Kidney (tissue), 14 donors: ENCODE results near the gene DEFB124. TPM values are rescaled to one million over a fixed set of nuclear protein-coding genes. Genes with fewer than 3 reads are reported as not detected.
"Not testable (repeated sequence)": the region's sequence is repeated elsewhere in the genome, so short reads cannot be mapped to it uniquely, and the experiment has no call there.

Experiments used
- DNase-seq, 5 donors: peaks; one replicate each; pipeline ENCODE4 v3.0.0-alpha.2; 2013 to 2020
- FAIRE-seq: peaks from 2 replicates; lab custom pipeline; 2012; peaks lifted over from hg19 to GRCh38; lab: Jason Lieb, UNC
- H3K27ac ChIP-seq, 2 donors: one replicate each; pipeline ENCODE4 v1.7.0; 2013; ENCODE audit warnings: low read depth in 2 of 2, low read length in 2 of 2, inconsistent platforms in 1 of 2
- H3K27me3 ChIP-seq: one replicate; pipeline ENCODE4 v1.7.1; 2013; ENCODE audit warnings: low read length, inconsistent platforms; ENCODE audit not compliant: control insufficient read depth, insufficient read depth
- H3K36me3 ChIP-seq, 3 donors: one replicate each; pipeline versions ENCODE4 v1.7.0 to v1.7.1; 2013; ENCODE audit warnings: low read length in 3 of 3, control low read depth in 1 of 3, inconsistent platforms in 1 of 3; ENCODE audit not compliant: insufficient read depth in 3 of 3, control insufficient read depth in 2 of 3
- H3K4me1 ChIP-seq, 3 donors: one replicate each; pipeline versions ENCODE4 v1.7.0 to v1.7.1; 2013; ENCODE audit warnings: low read length in 3 of 3, inconsistent platforms in 1 of 3, low read depth in 1 of 3; ENCODE audit not compliant: control insufficient read depth in 2 of 3, insufficient read depth in 2 of 3
- H3K4me3 ChIP-seq, 3 donors: one replicate each; pipeline versions ENCODE4 v1.7.0 to v1.8.1; 2013; ENCODE audit warnings: low read length in 3 of 3, control low read depth in 1 of 3, inconsistent platforms in 1 of 3
- H3K9ac ChIP-seq, 3 donors: one replicate each; pipeline versions ENCODE4 v1.7.0 to v1.7.1; 2013; ENCODE audit warnings: low read length in 3 of 3, control low read depth in 1 of 3, inconsistent platforms in 1 of 3
- H3K9me3 ChIP-seq, 3 donors: one replicate each; pipeline versions ENCODE4 v1.7.0 to v1.7.1; 2013; ENCODE audit warnings: low read length in 3 of 3, control low read depth in 1 of 3, inconsistent platforms in 1 of 3; ENCODE audit not compliant: control insufficient read depth in 2 of 3, insufficient read depth in 1 of 3
- CTCF ChIP-seq: IDR thresholded peaks from 3 replicates; pipeline ENCODE4 v1.5.1; 2012; ENCODE audit warnings: mild to moderate bottlenecking, moderate library complexity, borderline replicate concordance; ENCODE audit not compliant: insufficient read depth; ENCODE audit errors: extremely low read depth
- intact Hi-C: fragments of 100-400 bp; cut with DNase I; formaldehyde crosslinking; loops from one replicate; pipeline ENCODE4 v1.11.1; 2022
- polyA plus RNA-seq: library from polyadenylated mRNA; stranded (reverse); fragments of 350-450 nt; fragmentation: Illumina TruSeq; extraction: RNeasy Lipid Tissue Mini Kit (QIAGEN cat#74804); gene quantifications from one replicate; pipeline ENCODE4 v1.2.3, GENCODE V29; 2014; ENCODE audit warnings: low read depth, low replicate concordance; ENCODE audit not compliant: insufficient read depth
- total RNA-seq: library from RNA; stranded (reverse); fragmentation: NEBNext Ultra II Directional; extraction: Animal tissue kit (Norgen Biotek cat#: 25700); gene quantifications from one replicate; pipeline ENCODE4 v1.2.1, GENCODE V29; 2021
- donor health status: control.
- donor health status: control.
- donor health status: control.
- donor health status: control.
- donor health status: control.
- donor health status: DM: yes; HTN: yes; CAD: no.
- donor health status: Normal renal cell carcinoma (clear cell type).

The DEFB124 gene
- total and polyA plus RNA-seq, 2 donors from 2014 or later = 2.5 TPM; not detected in 1

DNA sequence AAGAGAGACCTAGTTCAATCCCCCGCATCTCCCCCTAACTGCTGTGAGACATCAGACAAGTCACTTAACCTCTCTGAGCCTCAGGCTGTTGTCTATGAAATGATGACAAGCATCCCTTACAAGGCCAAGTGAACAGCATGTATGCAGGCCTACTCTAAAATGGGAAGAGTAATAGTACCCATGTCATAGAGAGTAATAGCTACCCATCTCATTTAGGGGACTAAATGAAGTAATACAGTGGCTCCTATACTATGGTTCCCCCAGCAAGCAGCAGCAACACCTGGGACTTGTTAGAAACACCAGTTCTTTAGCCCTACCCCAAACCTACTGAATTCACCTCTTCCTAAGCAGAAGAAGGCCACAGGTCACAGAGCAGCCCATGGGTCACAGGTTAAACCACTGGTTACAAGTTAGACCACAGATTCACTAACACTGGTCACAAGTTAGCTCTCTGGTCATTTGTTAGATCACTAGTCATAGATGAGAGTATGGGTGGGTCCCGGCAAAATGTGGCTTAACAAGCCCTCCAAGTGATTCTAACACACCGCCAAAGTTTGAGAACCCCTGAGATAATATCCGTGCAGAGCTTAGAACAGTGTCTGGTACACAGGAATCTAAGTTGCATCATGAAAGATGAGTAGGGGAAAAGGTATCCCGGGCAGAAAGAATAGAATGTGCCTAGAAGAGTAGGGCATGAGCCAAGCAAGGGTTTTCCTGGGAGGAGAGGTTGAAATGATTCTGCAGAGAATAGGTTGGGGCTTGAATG lies 1.4 kb downstream of the DEFB124 start:
- intact Hi-C loops = no loop called here
- Histone ChIP-seq H3K4me1 (peaks cover 0 to 10% (median 0%) of the 10 kb centered on the region in 3 donors), H3K27me3 (no peaks in the 10 kb centered on the region), H3K4me3 (no peak overlapping the region), H3K27ac (no peak overlapping the region), H3K9me3 (no peaks in the 10 kb centered on the region), H3K9ac (no peak overlapping the region), H3K36me3 (no peaks in the 10 kb centered on the region)
- no peak for TF ChIP-seq CTCF
- FAIRE-seq (no peak), DNase-seq (no peak)

DNA sequence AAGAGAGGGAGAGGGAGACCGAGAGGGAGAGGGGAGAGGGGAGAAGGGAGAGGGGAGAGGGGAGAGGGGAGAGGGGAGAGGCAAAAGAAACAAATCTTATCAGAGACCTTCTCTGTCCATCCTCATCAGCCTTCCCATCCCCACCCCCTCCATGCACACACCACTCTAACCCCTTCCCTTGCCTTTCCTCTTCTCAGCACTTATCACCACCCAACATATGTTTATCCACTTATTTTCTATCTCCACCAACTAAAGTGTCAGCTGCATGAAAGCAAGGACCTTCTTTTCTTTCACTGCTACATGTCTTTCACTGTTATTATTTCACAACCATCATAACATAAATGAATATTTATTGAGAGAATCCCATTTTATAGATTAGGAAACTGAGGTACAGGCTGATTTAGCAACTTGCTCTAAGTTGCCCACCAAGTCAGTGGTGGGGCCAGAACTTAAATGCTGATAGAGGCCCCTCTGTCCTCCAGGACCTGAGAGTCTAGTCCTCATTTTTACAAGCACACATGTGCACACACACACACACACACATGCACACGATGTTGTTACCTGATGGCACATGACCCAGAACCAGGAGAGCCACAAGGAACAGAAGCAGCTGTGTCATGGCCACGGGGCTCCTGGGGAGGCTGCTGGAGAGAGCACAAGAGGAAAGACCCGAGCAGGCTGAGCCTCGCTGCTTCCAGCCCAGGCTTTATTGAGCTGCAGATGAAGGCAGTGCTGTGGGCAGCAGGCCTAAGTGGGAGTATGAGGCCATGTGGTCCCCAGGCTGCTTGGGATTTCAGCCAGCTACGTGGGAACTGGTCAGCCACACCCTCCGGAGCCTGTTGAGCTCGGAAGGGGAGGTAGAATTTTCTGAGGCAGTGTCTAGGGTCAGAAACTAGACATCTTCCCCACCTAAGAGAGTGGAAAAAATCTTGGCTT lies 2.3 kb downstream of the DEFB124 start:
- intact Hi-C loops = no loop called here
- Histone ChIP-seq H3K9me3 (no peaks in the 10 kb centered on the region), H3K9ac (no peak overlapping the region), H3K27me3 (no peaks in the 10 kb centered on the region), H3K27ac (no peak overlapping the region), H3K4me3 (no peak overlapping the region), H3K36me3 (no peaks in the 10 kb centered on the region), H3K4me1 (peaks cover 0 to 10% (median 0%) of the 10 kb centered on the region in 3 donors)
- FAIRE-seq (no peak), DNase-seq (no peak)
- no peak for TF ChIP-seq CTCF

DNA sequence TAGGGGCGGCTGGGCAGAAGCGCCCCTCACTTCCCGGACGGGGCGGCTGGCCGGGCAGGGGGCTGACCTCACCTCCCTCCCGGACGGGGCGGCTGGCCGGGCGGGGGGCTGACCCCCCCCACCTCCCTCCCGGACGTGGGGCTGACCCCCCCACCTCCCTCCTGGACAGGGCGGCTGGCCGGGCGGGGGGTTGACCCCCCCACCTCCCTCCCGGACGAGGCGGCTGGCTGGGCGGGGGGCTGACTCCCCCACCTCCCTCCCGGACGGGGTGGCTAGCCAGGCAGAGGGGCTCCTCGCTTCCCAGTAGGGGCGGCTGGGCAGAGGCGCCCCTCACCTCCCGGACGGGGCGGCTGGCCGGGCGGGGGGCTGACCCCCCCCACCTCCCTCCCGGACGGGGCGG lies 4.0 kb downstream of the DEFB124 start:
- H3K9me3 ChIP-seq, FAIRE-seq, H3K4me3 ChIP-seq, H3K36me3 ChIP-seq, H3K27me3 ChIP-seq, H3K27ac ChIP-seq, DNase-seq, H3K9ac ChIP-seq, H3K4me1 ChIP-seq, intact Hi-C loops: not testable (repeated sequence)

DNA sequence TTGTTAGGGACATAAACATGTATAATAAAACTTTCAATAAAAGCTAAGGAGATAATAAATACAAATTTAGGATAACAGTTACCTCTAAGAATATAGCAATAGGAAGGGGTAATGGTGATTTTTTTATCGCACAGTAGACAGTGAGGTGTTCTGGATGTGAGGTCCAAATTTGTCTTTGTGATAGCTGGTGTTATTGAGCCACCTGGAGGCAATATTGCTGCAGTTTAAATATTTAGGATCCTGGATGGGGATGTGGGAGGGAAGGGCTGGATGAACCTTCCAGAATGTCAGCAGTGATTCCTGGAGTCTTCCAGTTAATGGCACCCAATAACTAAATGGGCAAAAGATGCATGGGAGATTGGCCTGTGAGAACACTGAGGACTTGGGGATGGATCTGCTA lies 20.6 kb downstream of the DEFB124 start:
- no peak for TF ChIP-seq CTCF
- no peak overlapping the region for H3K27ac ChIP-seq
- intact Hi-C loops = no loop called here
- FAIRE-seq = no peak
- H3K9me3 ChIP-seq = peaks cover 0 to under 1% (median 0%) of the 10 kb centered on the region in 3 donors
- H3K9ac ChIP-seq = no peak overlapping the region
- no peak overlapping the region for H3K4me3 ChIP-seq
- H3K4me1 ChIP-seq = no peaks in the 10 kb centered on the region
- no peak for DNase-seq
- H3K36me3 ChIP-seq = no peaks in the 10 kb centered on the region
- no peaks in the 10 kb centered on the region for H3K27me3 ChIP-seq
